ENCODE results near the gene NTMT2. TPM values are rescaled to one million over a fixed set of nuclear protein-coding genes. Genes with fewer than 3 reads are reported as not detected.

Gene NTMT2
- total RNA-seq, 8 experiments from 2014 or later, result not detected

GRCh38 chr1:170200161-170200560 lies 54.4 kb downstream of the NTMT2 start:
- peaks cover 11 to 17% of the 10 kb centered on the region in 2 donors for H3K4me1 ChIP-seq (replicated peaks in 1 of 2)
- no peak overlapping the region for H3K4me3 ChIP-seq
- no peak overlapping the region for H3K27ac ChIP-seq
- in situ Hi-C loops (cut with MboI; ENCODE audit: low pct_unique_long_range_greater_than_20kb in 2 of 9, low sequenced_read_pairs in 9 of 9, unreplicated experiment in 9 of 9), result loop anchor here in 1 of 9 experiments (25.0 kb wide), 1 partner anchor 462 kb away; the partner anchor contains the start of gene PRRX1
- ATAC-seq (replicated peaks in 6 of 8), result no peak

DNA sequence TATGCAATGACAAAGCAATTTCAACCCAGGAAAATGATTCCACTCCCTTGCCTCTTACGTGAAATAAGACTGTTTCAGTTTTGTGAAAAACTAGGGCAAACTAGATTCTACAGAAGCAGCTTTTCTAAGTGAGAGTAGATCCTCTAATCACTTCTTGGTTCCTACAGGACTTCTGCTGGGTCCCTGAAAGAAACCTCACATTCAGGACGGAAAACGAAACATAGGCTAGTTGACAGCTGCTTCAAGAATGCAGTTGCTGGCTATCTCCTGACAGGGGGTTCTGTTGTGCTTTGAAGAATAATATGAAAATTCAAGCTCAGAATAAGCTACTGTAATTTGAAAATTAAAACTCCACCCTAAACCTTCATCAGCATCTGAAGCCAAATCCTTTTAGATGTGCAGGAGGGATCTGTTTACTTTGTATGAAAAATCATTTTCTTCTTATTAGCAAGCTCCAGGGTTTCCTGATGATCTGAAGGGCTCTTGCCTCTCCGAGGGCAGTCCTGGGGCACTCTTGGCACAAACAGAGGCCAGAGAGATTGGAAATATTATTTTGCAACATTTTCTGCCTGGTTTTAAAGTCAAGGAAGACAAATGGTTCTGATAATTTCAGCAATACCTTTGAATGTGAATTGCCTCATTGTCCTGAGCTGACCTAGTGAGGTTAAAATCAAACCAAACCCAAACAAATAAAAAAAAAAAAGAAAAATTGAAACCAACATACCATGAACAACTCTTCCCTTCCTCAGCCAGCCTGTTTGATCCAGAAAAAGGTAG lies 55.0 kb downstream of the NTMT2 start:
- Histone ChIP-seq H3K4me1 (replicated peaks in 1 of 2) (peaks cover 11 to 20% of the 10 kb centered on the region in 2 donors), H3K27ac (no peak overlapping the region), H3K4me3 (no peak overlapping the region)
- in situ Hi-C loops (cut with MboI; ENCODE audit: low pct_unique_long_range_greater_than_20kb in 2 of 9, low sequenced_read_pairs in 9 of 9, unreplicated experiment in 9 of 9), result loop anchor here in 1 of 9 experiments (25.0 kb wide), 1 partner anchor 461 kb away; the partner anchor contains the start of gene PRRX1
- ATAC-seq (replicated peaks in 6 of 8), result peak in 4 of 8 experiments; percentile 23 to 85 (median 58)
- 0 to 94% (median 80%) methylated on average over 1 to 4 of the region's 4 CpGs for WGBS, 10 experiments

DNA sequence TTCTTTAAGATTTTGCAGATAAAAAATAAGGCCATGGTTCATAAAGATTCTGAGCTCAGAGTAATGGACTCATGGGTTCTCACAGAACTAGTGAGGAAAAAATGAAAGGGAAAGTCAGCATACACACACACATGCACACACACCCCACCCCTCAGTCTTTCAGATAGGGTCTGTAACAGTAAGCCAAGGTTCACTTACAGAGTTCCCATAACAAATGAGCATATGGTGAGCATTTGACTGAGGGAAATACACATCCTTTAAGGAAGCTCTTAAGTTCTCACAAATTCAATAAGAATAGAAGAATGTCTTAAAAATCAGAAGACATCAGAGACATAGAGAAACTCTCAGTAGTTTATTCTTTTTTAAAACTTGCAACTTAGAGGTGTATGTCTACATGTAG lies 57.9 kb downstream of the NTMT2 start:
- in situ Hi-C loops (cut with MboI; ENCODE audit: low pct_unique_long_range_greater_than_20kb in 2 of 9, low sequenced_read_pairs in 9 of 9, unreplicated experiment in 9 of 9), result loop anchor here in 1 of 9 experiments (25.0 kb wide), 1 partner anchor 459 kb away; the partner anchor contains the start of gene PRRX1
- peak in 1 of 8 experiments; percentile 22 for ATAC-seq (replicated peaks in 6 of 8)
- no peak overlapping the region for H3K4me3 ChIP-seq

DNA sequence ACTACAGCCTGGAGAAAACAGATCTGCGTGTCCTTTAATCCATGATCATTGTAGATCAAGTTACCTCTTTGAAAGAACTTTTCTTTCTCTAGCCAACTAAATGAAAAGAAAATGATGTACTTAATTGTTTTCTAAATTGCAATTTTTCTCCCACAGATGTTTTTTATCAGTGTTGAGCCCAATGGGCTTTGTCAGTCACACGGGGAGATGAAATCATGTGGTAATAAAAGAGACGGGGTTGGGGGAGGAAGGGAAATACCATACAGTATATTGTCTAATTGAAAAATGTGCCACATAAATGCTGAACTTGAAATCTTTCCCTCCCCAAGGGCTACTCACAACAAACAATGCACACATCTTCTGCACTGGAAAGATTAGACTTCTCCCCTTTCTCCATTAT lies 58.4 kb downstream of the NTMT2 start:
- no peak for ATAC-seq (replicated peaks in 6 of 8)
- Histone ChIP-seq H3K27ac (no peak overlapping the region), H3K4me1 (replicated peaks in 1 of 2) (peaks cover 11 to 22% of the 10 kb centered on the region in 2 donors), H3K4me3 (no peak overlapping the region)
- WGBS, 10 experiments, result 17 to 92% (median 69%) methylated on average over 1 to 3 of the region's 3 CpGs; no CpG with 5 or more reads in 2 of the 10 experiments
- in situ Hi-C loops (cut with MboI; ENCODE audit: low pct_unique_long_range_greater_than_20kb in 2 of 9, low sequenced_read_pairs in 9 of 9, unreplicated experiment in 9 of 9), result loop anchor here in 1 of 9 experiments (25.0 kb wide), 1 partner anchor 458 kb away; the partner anchor contains the start of gene PRRX1

More for the DNA sequence above, 57.9 kb downstream of the NTMT2 start:
- H3K27ac ChIP-seq, result no peak overlapping the region
- peaks cover 11 to 22% of the 10 kb centered on the region in 2 donors for H3K4me1 ChIP-seq (replicated peaks in 1 of 2)

DNA sequence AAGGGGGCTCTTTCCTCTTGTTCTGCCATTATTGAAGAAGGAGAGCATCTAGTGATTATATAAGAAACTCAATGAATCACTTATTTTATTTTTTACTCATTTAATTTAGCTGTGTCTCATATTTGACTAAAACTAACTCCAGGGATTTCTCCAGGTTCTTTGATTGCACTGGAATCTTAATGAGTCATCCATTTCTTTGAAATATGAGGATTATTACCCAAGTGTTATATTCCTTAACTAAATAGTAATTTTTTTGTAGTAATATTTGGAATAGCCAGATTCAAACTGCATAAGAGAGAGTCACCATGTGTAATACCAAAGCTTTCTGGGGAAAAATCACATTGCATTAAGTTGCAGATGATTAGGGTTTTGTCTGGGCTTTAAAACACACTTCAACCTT lies 59.5 kb downstream of the NTMT2 start:
- in situ Hi-C loops (cut with MboI; ENCODE audit: low pct_unique_long_range_greater_than_20kb in 2 of 9, low sequenced_read_pairs in 9 of 9, unreplicated experiment in 9 of 9), result loop anchor here in 1 of 9 experiments (25.0 kb wide), 1 partner anchor 457 kb away; the partner anchor contains the start of gene PRRX1
- no peak for ATAC-seq (replicated peaks in 6 of 8)

GRCh38 chr1:170209125-170209524 lies 63.4 kb downstream of the NTMT2 start:
- Histone ChIP-seq H3K27ac (no peak overlapping the region), H3K4me1 (replicated peaks in 1 of 2) (peaks cover 24 to 31% of the 10 kb centered on the region in 2 donors), H3K4me3 (no peak overlapping the region)
- in situ Hi-C loops (cut with MboI; ENCODE audit: low pct_unique_long_range_greater_than_20kb in 2 of 9, low sequenced_read_pairs in 9 of 9, unreplicated experiment in 9 of 9), result loop anchor here in 1 of 9 experiments (25.0 kb wide), 1 partner anchor 453 kb away; the partner anchor contains the start of gene PRRX1
- peak in 5 of 8 experiments; percentile 31 to 85 (median 83) for ATAC-seq (replicated peaks in 6 of 8)

More for the DNA sequence above, 59.5 kb downstream of the NTMT2 start:
- H3K27ac ChIP-seq, result no peak overlapping the region
- peaks cover 20 to 28% of the 10 kb centered on the region in 2 donors for H3K4me1 ChIP-seq (replicated peaks in 1 of 2)
- H3K4me3 ChIP-seq, result no peak overlapping the region

GRCh38 chr1:170210142-170210541 lies 64.4 kb downstream of the NTMT2 start:
- Histone ChIP-seq H3K4me1 (replicated peaks in 1 of 2) (peaks cover 14 to 27% of the 10 kb centered on the region in 2 donors), H3K4me3 (no peak overlapping the region), H3K27ac (no peak overlapping the region)
- WGBS, 10 experiments, result 40 to 90% (median 66%) methylated on average over 2 to 3 of the region's 3 CpGs
- ATAC-seq (replicated peaks in 6 of 8), result no peak
- in situ Hi-C loops (cut with MboI; ENCODE audit: low pct_unique_long_range_greater_than_20kb in 2 of 9, low sequenced_read_pairs in 9 of 9, unreplicated experiment in 9 of 9), result loop anchor here in 1 of 9 experiments (25.0 kb wide), 1 partner anchor 452 kb away; the partner anchor contains the start of gene PRRX1

GRCh38 chr1:170213596-170213995 lies 67.8 kb downstream of the NTMT2 start:
- in situ Hi-C loops (cut with MboI; ENCODE audit: low pct_unique_long_range_greater_than_20kb in 2 of 9, low sequenced_read_pairs in 9 of 9, unreplicated experiment in 9 of 9), result loop anchor here in 1 of 9 experiments (25.0 kb wide), 1 partner anchor 449 kb away; the partner anchor contains the start of gene PRRX1
- Histone ChIP-seq H3K4me3 (no peak overlapping the region), H3K4me1 (replicated peaks in 1 of 2) (peaks cover 13 to 23% of the 10 kb centered on the region in 2 donors), H3K27ac (no peak overlapping the region)
- ATAC-seq (replicated peaks in 6 of 8), result no peak
- WGBS, 10 experiments, result 25 to 100% (median 90%) methylated on average over 1 to 6 of the region's 6 CpGs; no CpG with 5 or more reads in 3 of the 10 experiments

DNA sequence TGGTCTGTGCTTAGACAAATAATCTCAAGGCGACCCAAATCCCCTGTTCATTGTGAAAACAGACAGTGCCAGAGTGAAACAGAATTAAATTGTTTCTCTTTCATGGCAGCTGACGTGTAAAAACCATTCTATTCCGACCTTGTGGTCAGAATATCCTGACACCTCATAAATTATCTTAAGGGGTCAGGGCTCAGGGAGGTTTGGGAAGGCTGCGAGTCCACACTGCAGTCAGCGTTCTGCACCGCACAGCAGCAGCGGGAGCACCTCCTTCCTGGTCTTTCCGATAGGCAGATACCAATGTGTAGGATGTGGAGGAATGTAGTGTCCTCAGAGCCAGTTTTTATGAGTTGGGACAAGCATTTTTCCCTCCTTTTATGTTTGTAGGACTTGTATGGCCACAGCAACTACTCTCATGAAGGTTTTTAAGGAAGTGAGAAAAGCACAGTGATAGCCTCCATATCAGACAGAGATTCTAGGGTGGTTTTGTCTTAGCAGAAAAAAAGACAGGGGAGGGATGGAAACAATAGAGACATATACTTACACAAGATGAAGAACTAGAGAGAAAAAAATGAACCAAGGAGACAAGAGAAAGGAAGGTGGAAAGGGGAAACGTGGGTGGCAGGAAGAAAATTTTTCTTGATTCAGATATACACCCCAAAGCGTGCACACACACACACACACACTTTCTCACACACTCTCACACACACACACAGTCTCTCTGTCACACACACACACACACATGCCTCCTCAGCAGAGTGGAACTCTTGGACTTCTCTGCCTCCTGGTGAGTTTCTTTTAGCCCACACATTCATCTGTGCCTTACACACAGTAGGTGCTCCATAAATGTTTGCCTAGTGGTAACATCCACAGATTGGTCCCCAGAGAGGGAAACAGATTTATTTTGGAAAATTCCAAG lies 68.6 kb downstream of the NTMT2 start:
- peaks cover 11 to 22% of the 10 kb centered on the region in 2 donors for H3K4me1 ChIP-seq (replicated peaks in 1 of 2)
- H3K4me3 ChIP-seq, result no peak overlapping the region
- in situ Hi-C loops (cut with MboI; ENCODE audit: low pct_unique_long_range_greater_than_20kb in 2 of 9, low sequenced_read_pairs in 9 of 9, unreplicated experiment in 9 of 9), result loop anchor here in 1 of 9 experiments (25.0 kb wide), 1 partner anchor 448 kb away; the partner anchor contains the start of gene PRRX1
- 0 to 79% (median 66%) methylated on average over 1 to 10 of the region's 10 CpGs for WGBS, 10 experiments
- no peak overlapping the region for H3K27ac ChIP-seq
- ATAC-seq (replicated peaks in 6 of 8), result peak in 5 of 8 experiments; percentile 34 to 76 (median 64)

GRCh38 chr1:170215072-170215885 lies 69.5 kb downstream of the NTMT2 start:
- in situ Hi-C loops (cut with MboI; ENCODE audit: low pct_unique_long_range_greater_than_20kb in 2 of 9, low sequenced_read_pairs in 9 of 9, unreplicated experiment in 9 of 9), result loop anchor here in 1 of 9 experiments (25.0 kb wide), 1 partner anchor 447 kb away; the partner anchor contains the start of gene PRRX1
- no peak for ATAC-seq (replicated peaks in 6 of 8)
- H3K27ac ChIP-seq, result no peak overlapping the region
- WGBS, 10 experiments, result 15 to 100% (median 92%) methylated on average over 2 to 4 of the region's 4 CpGs; no CpG with 5 or more reads in 1 of the 10 experiments
- peaks cover 4 to 19% of the 10 kb centered on the region in 2 donors for H3K4me1 ChIP-seq (replicated peaks in 1 of 2)
- H3K4me3 ChIP-seq, result no peak overlapping the region

- WGBS, 10 experiments, result 80 to 100% (median 90%) methylated on average over 1 to 5 of the region's 5 CpGs; no CpG with 5 or more reads in 2 of the 10 experiments
- ATAC-seq (replicated peaks in 6 of 8), result no peak
- no peak overlapping the region for H3K27ac ChIP-seq
- in situ Hi-C loops (cut with MboI; ENCODE audit: low pct_unique_long_range_greater_than_20kb in 2 of 9, low sequenced_read_pairs in 9 of 9, unreplicated experiment in 9 of 9), result loop anchor here in 1 of 9 experiments (25.0 kb wide), 1 partner anchor 445 kb away; the partner anchor contains the start of gene PRRX1
- peaks cover 4 to 18% of the 10 kb centered on the region in 2 donors for H3K4me1 ChIP-seq (replicated peaks in 1 of 2)
- no peak overlapping the region for H3K4me3 ChIP-seq
Measured at GRCh38 chr1:170217517-170218256, 71.9 kb downstream of the NTMT2 start.
